OCI-LY1 (cell line): ENCODE results near the gene ZNF474.

ENCODE experiments used
- H2AFZ ChIP-seq: fragments of 200-600 bp; sonication (generic), shearing (Covaris generic); 2 replicates; pipeline ENCODE4 v1.6.0; 2014; ENCODE audit warnings: antibody characterized with exemption, mild to moderate bottlenecking, low read length
- H3F3A ChIP-seq: fragments of 200-600 bp; sonication (generic), shearing (Covaris generic); 2 replicates; pipeline ENCODE4 v1.6.0; 2014; ENCODE audit warnings: mild to moderate bottlenecking, antibody characterized with exemption, low read length, moderate library complexity; ENCODE audit not compliant: insufficient read depth
- H3K27ac ChIP-seq: fragments of 200-600 bp; sonication (generic); 2 replicates; pipeline ENCODE4 v1.5.1; 2014; ENCODE audit warnings: low read length, mixed run types, mild to moderate bottlenecking, low read depth; ENCODE audit not compliant: poor library complexity, severe bottlenecking
- H3K27me3 ChIP-seq: fragments of 200-600 bp; sonication (generic); 2 replicates; pipeline ENCODE4 v1.6.0; 2014; ENCODE audit warnings: antibody characterized with exemption, mild to moderate bottlenecking, low read length, moderate library complexity; ENCODE audit not compliant: insufficient read depth
- H3K36me3 ChIP-seq: fragments of 200-600 bp; sonication (generic); 2 replicates; pipeline ENCODE4 v1.6.1; 2014; ENCODE audit warnings: mild to moderate bottlenecking, antibody characterized with exemption, low read length, moderate library complexity, mixed read lengths; ENCODE audit not compliant: insufficient read depth
- H3K4me1 ChIP-seq: fragments of 200-600 bp; sonication (generic); 2 replicates; pipeline ENCODE4 v1.5.1; 2014; ENCODE audit warnings: mild to moderate bottlenecking, low read length, moderate library complexity; ENCODE audit not compliant: insufficient read depth, severe bottlenecking
- H3K4me2 ChIP-seq: fragments of 200-600 bp; sonication (generic), shearing (Covaris generic); 2 replicates; pipeline ENCODE4 v1.6.1; 2014; ENCODE audit warnings: low read length
- H3K4me3 ChIP-seq: fragments of 200-600 bp; sonication (generic); 2 replicates; pipeline ENCODE4 v1.5.1; 2014; ENCODE audit warnings: low read length, low read depth, mild to moderate bottlenecking, mixed read lengths; ENCODE audit not compliant: poor library complexity, severe bottlenecking
- H3K79me2 ChIP-seq: fragments of 200-600 bp; shearing (Covaris generic); 2 replicates; pipeline ENCODE4 v1.6.1; 2016; ENCODE audit warnings: mixed run types, low read length, mixed read lengths; ENCODE audit not compliant: insufficient read depth
- H3K9ac ChIP-seq: fragments of 200-600 bp; sonication (generic), shearing (Covaris generic); 2 replicates; pipeline ENCODE4 v1.6.1; 2014; ENCODE audit warnings: mild to moderate bottlenecking, low read length, mixed read lengths
- H3K9me2 ChIP-seq: fragments of 200-600 bp; sonication (generic), shearing (Covaris generic); 2 replicates; pipeline ENCODE4 v1.6.1; 2014; ENCODE audit warnings: low read depth, mild to moderate bottlenecking, low read length, mixed read lengths
- H3K9me3 ChIP-seq: fragments of 200-600 bp; shearing (Covaris generic); 2 replicates; pipeline ENCODE4 v1.6.1; 2014; ENCODE audit warnings: low read length, mixed read lengths
- H4K20me1 ChIP-seq: fragments of 200-600 bp; sonication (generic), shearing (Covaris generic); 2 replicates; pipeline ENCODE4 v1.6.0; 2016; ENCODE audit warnings: mild to moderate bottlenecking, low read length; ENCODE audit not compliant: insufficient read depth
- EZH2 ChIP-seq: fragments of 200-600 bp; sonication (generic), shearing (Covaris generic); IDR thresholded peaks from 2 replicates; pipeline ENCODE4 v1.8.0; 2017; ENCODE audit warnings: borderline replicate concordance, mixed run types, mild to moderate bottlenecking, antibody characterized with exemption, low read length, moderate library complexity, mixed read lengths
- TF ChIP-seq, protein P1 (sequence below): fragments of 200-600 bp; sonication (generic), shearing (Covaris generic); IDR thresholded peaks from 2 replicates; pipeline ENCODE4 v1.5.1; 2017; ENCODE audit warnings: mild to moderate bottlenecking, antibody characterized with exemption, low read length, moderate library complexity, mixed read lengths

The ZNF474 gene

DNA sequence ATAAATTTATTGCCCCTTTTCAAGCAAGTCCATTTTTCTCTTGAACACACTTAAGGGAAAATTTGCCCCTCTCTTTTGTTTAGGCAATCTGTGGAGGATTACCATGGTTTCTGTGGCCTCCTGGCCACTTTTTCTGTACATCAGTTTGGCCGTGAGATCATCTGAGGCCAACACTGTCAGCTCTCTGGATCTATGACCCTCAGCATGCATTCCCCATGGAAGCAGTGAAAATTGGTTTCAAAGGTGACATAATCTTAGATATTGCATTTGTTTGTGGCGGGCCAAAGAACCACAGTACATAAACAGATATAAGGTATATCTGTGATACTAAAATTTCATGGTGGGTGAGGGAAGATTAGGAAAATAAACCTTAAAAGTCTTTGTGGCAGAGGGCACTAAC is 4.6 kb upstream of the ZNF474 start:
- Histone ChIP-seq H4K20me1 (no peaks in the 10 kb centered on the region), H2AFZ (no peak overlapping the region), H3K9ac (no peak overlapping the region), H3K27me3 (no peaks in the 10 kb centered on the region), H3K27ac (no peak overlapping the region), H3K4me1 (no peaks in the 10 kb centered on the region), H3K4me2 (no peak overlapping the region), H3K9me3 (no peaks in the 10 kb centered on the region), H3K4me3 (no peak overlapping the region), H3K36me3 (no peaks in the 10 kb centered on the region), H3K79me2 (no peaks in the 10 kb centered on the region), H3K9me2 (no peaks in the 10 kb centered on the region), H3F3A (no peaks in the 10 kb centered on the region)
- TF ChIP-seq EZH2, result no peak
- TF ChIP-seq, protein P1, sequence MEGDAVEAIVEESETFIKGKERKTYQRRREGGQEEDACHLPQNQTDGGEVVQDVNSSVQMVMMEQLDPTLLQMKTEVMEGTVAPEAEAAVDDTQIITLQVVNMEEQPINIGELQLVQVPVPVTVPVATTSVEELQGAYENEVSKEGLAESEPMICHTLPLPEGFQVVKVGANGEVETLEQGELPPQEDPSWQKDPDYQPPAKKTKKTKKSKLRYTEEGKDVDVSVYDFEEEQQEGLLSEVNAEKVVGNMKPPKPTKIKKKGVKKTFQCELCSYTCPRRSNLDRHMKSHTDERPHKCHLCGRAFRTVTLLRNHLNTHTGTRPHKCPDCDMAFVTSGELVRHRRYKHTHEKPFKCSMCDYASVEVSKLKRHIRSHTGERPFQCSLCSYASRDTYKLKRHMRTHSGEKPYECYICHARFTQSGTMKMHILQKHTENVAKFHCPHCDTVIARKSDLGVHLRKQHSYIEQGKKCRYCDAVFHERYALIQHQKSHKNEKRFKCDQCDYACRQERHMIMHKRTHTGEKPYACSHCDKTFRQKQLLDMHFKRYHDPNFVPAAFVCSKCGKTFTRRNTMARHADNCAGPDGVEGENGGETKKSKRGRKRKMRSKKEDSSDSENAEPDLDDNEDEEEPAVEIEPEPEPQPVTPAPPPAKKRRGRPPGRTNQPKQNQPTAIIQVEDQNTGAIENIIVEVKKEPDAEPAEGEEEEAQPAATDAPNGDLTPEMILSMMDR, result no peak

DNA sequence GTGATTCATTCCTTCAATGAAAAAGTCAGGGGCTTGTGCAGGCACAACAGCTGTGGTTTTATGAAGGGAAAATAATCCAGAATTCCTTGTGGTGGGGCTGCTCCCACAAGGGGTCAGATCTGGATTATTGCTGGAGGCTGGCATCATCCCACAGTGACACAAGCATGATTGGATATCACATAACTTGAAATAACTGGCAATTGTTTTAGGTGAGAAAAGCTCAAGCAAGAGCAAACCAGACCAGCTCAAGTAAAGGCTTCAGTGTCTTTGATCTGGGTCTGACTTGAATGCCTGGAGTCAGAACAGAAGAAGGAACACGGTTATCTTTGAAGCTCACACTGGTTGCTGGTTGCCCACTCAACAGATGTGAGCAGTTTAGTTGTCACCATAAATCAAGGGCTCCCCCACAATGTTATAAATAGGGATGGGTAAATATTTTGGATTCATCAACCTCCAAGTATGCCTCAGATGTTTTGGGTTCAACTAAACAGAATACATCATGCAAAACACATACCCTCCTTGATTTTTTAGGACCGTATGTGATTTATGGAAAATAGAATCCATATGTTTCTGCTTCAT is 3.1 kb upstream of the ZNF474 start:
- no peaks in the 10 kb centered on the region for H4K20me1 ChIP-seq
- H3K4me2 ChIP-seq, result no peak overlapping the region
- H3K79me2 ChIP-seq, result no peaks in the 10 kb centered on the region
- no peaks in the 10 kb centered on the region for H3F3A ChIP-seq
- H3K4me3 ChIP-seq, result no peak overlapping the region
- H3K4me1 ChIP-seq, result no peaks in the 10 kb centered on the region
- H3K27ac ChIP-seq, result no peak overlapping the region
- H3K9me3 ChIP-seq, result no peaks in the 10 kb centered on the region
- H2AFZ ChIP-seq, result no peak overlapping the region
- TF ChIP-seq, protein P1, result no peak
- TF ChIP-seq EZH2, result no peak
- no peaks in the 10 kb centered on the region for H3K9me2 ChIP-seq
- no peaks in the 10 kb centered on the region for H3K36me3 ChIP-seq
- no peak overlapping the region for H3K9ac ChIP-seq
- H3K27me3 ChIP-seq, result no peaks in the 10 kb centered on the region

DNA sequence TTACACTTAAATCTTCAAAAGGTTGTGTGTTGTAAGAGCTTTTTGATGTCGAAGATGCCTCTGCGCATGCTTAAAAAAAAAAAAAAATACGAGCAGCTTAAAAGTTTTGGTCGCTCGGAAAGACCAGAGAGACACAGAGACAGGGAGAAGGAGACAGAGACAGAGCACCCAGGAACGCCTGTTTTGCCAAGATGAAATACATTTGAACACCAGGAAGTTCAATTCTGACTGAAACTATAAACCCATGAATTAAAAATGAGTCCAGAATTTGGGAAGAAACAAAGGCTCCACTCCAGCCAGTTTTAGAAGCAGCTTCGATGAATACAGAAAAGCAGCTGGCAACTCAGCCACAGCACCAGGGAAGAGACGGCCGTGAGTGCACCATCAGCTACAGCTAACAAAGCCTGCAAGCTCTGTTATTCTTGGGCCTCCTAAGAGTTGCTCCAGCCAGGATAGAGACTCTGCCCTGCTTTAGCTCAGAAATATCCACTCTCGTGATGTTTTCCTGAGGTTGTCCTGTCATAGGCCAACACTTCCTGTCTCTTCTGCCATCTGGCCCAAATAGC is 2.5 kb upstream of the ZNF474 start:
- Histone ChIP-seq H3K27me3 (no peaks in the 10 kb centered on the region), H3K79me2 (no peaks in the 10 kb centered on the region), H3K9me2 (no peaks in the 10 kb centered on the region), H3K9ac (no peak overlapping the region), H3K4me1 (no peaks in the 10 kb centered on the region), H4K20me1 (no peaks in the 10 kb centered on the region), H3K4me3 (no peak overlapping the region), H3K9me3 (no peaks in the 10 kb centered on the region), H3K36me3 (no peaks in the 10 kb centered on the region), H3K4me2 (no peak overlapping the region), H3K27ac (no peak overlapping the region), H2AFZ (no peak overlapping the region), H3F3A (no peaks in the 10 kb centered on the region)
- no peak for TF ChIP-seq EZH2
- TF ChIP-seq, protein P1, result no peak
